Measurements from ENCODE around the gene CLIC1.

The CLIC1 gene

DNA sequence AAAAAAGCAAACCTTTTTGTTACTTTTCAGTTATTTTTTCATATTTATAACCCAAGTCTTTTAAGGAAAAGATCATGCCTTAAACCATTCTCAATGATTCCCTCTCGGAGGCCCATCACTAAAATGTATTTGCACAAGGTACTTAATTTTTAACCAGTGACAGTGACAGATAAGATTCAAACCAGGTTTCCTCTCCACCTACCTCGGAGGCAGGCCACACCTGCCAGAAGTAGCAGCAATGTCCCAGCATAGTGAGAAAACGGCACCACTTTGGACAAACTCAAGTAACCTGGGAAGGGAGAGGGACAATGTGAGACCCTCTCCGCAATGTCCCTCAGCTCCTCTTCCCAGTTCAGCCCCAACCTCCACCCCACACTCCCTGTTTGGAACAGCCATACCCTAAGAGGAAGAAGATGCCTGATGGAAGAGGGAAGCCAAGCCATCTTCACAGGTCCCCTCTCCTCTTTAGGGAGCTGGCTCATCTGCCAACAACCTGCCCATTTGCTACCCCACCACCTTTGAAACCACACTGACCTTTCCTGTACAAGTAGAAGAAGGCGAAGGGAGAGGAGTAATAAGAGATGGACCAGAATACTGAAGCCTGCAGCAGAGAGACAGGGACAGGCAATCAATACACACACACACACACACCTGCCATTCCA lies 35.5 kb downstream of the CLIC1 start:
- DNase-seq, result no peak

- no peak for DNase-seq
These were observed 38.8 kb downstream of the CLIC1 start for GRCh38 chr6:31697555-31697954.

DNA sequence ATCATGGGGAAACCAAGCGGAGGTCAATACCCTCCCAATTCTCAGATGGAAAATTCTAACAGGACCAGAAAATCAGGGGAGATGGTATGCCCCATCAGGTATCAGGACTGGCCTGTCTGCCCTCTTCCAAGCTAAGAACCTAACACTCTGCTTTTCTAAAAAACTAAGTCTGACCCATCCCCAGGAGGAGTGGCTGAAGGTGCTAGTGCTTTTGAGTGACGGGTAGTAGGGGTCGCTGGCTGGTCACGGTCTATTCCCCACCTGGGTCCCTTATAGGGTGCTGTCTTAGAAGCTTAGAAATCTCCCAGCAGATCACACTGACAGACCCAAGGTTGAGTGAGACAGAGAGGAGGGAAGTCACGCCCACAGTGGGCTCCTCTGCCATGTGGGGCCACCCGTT lies 42.8 kb downstream of the CLIC1 start:
- DNase-seq, result no peak

GRCh38 chr6:31692886-31693285 lies 43.4 kb downstream of the CLIC1 start:
- DNase-seq, result no peak

- no peak for DNase-seq
These were observed 44.0 kb downstream of the CLIC1 start for GRCh38 chr6:31692353-31692752.

GRCh38 chr6:31691564-31692108 lies 44.7 kb downstream of the CLIC1 start:
- DNase-seq, result no peak

DNA sequence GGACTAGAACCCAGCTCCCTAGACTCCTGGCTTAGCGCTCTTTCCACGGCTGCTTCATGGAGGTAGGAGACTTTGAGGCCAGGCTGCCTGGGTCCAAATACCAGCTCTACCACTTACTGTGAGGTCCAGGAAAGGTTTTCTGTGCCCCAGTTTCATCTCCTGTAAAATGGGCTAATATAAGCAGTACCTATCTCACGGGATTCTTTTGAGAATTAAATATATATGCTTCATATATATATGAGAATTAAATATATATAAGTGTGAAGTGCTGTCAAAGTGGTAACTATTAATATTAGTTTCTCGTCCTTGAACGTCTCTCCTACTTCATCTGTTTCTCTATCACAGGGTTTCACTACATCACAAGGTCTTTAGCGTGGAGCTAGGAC lies 45.3 kb downstream of the CLIC1 start:
- DNase-seq, result no peak

GRCh38 chr6:31690231-31691077 lies 45.9 kb downstream of the CLIC1 start:
- DNase-seq, result no peak

DNA sequence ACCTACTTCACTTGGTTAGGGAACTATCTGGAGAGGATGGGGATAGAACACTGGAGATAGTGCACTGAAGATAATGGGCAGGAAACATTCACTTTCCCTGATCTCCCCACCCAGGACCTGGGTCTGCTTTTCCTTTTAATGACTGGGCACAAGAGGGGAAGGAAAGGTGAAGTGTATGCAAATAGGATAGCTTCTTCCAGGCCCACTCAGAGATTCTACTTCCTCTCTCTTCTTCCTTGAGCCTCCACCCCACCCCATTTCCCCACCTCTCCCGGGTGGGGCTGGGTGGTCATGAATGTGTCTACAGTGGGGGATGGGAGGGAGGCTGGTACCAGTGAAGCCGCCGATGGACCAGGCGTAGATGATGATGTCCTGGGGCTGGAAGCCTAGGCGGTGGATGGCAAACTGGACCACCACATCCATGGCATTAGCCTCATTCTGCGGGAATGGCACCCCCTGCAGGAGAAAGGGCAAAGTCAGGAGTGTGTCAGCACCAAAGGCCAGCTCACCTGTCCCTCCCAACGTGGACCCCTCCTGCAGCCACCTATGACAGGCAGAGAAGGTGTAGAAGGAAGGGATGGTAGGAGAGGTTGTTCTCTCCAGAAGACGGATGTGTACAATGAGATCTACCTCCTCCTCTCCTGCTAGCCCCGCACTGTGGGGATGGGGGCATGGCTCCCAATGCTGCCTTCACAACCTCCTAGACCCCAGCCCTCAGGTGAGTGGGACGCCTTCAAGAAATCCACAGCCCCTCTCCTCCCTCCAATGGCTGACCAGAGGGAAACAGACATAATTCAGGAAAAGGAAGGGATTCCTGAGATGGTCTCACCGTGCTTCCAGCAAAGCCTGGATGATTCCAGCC lies 46.9 kb downstream of the CLIC1 start:
- no peak for DNase-seq

DNA sequence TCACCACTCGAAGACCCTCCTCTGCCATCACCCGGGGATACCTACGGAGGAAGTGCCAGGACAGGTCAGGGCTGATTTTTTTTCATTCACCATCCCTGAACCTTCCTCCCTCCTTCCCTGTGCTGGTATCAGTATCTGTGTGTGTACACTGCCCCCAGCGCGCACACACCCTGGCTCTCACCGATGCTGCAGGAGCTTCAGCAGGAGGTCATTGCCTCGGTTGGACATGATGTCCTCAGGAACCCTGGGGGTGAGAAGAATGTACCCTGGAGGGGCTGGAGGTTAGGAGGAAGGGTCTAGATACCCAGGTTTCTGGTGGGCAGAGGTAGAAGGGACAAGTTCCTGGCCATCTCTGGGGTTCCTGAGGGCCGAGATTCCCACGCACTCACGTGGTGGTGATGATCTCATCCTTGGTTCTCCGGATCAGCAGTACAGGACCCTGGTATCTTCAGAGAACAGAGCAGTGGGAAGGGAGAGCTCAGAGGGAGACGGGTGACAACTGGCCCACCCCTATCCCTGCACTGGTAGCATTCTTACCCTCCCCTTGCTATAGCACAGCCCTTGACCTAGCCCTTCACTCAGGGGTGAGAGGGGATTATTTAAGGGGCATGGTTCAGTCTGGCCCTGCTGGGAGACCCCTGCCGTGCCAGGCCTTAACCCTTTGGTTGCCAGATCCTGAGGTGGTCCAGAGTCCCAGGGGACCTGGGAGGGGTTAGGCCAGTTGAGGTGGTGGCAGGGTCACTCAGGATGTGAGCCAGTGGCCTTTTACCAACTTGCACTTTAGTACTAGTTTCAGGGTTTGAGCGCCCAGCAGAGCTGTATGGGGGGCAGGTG lies 48.3 kb downstream of the CLIC1 start:
- DNase-seq, result no peak

DNA sequence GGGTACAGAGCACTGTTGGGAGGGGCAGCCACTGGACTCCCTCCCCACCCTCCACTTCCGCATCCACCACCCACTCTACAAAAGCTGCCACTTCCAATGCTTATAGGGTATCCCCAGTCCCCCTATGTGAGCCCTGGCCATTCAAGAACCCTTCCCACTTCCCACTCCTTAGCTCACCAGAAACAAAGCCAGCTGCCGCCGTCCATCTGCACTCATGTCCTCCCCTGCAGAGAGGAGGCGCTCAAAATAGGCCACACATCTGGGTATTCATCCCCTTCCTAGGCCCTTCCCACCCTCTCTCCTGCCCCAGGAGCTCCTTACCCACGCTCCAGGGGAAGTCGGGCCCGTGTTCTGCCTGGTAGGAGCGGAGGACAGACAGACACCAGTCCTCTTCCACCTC lies 49.0 kb downstream of the CLIC1 start:
- DNase-seq, result no peak

DNA sequence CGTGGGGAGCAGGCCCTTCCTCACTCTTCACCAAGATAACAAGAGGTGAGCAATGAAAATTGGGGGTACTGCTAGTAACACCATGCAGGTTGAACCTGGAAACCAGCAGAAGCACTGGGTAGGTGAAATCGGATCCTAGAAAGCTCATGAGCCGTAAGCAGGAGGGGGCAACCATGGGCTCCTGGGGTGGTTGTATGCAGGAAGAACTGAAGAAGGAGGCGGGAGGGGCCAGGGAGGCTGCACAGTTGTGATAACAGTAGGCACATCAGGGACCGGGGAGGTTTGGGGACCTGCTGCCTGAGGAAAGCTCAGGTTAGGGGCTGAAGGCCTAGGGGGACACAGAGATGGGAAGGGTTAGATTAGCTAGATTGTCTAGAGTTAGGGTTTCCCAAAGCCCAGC lies 49.8 kb downstream of the CLIC1 start:
- DNase-seq, result no peak

- no peak for DNase-seq
These were observed 52.7 kb downstream of the CLIC1 start for GRCh38 chr6:31683591-31683990.

GRCh38 chr6:31681135-31681671 lies 55.1 kb downstream of the CLIC1 start:
- DNase-seq, result no peak
